NCI-H1694 treated with DMSO at 0.1 percent for 48 hours (cell line): Measurements from ENCODE around the gene RRP8.

Source experiments
- DNase-seq: peaks from one replicate; lab custom pipeline; 2025; lab: John Stamatoyannopoulos, UW

RRP8 gene

GRCh38 chr11:6599881-6600390, 3.5 kb downstream of the RRP8 start:
- no peak for DNase-seq

- DNase-seq = no peak
These were observed 4.0 kb downstream of the RRP8 start for GRCh38 chr11:6599449-6599848.

- DNase-seq = no peak
These were observed 4.9 kb downstream of the RRP8 start for GRCh38 chr11:6598555-6598954.

- DNase-seq = no peak
These were observed 7.1 kb downstream of the RRP8 start for GRCh38 chr11:6596239-6596877.

GRCh38 chr11:6594142-6594768, 9.2 kb downstream of the RRP8 start:
- no peak for DNase-seq

GRCh38 chr11:6588018-6588417, 15.4 kb downstream of the RRP8 start:
- no peak for DNase-seq

GRCh38 chr11:6587360-6587953, 16.0 kb downstream of the RRP8 start:
- no peak for DNase-seq

GRCh38 chr11:6586434-6587359, 16.7 kb downstream of the RRP8 start:
- no peak for DNase-seq

- no peak for DNase-seq
These were observed 18.9 kb downstream of the RRP8 start for GRCh38 chr11:6584528-6584927.

- no peak for DNase-seq
These were observed 19.8 kb downstream of the RRP8 start for GRCh38 chr11:6583584-6583983.

- no peak for DNase-seq
These were observed 23.7 kb downstream of the RRP8 start for GRCh38 chr11:6579681-6580080.

- DNase-seq = no peak
These were observed 25.3 kb downstream of the RRP8 start for GRCh38 chr11:6578134-6578533.

GRCh38 chr11:6576471-6577373, 26.7 kb downstream of the RRP8 start:
- peak; percentile 59 for DNase-seq

- no peak for DNase-seq
These were observed 28.4 kb downstream of the RRP8 start for GRCh38 chr11:6574816-6575715.

- DNase-seq = no peak
These were observed 31.2 kb downstream of the RRP8 start for GRCh38 chr11:6572215-6572614.

GRCh38 chr11:6571434-6572008, 31.9 kb downstream of the RRP8 start:
- no peak for DNase-seq

- DNase-seq = no peak
These were observed 32.6 kb downstream of the RRP8 start for GRCh38 chr11:6570691-6571427.

- DNase-seq = no peak
These were observed 33.7 kb downstream of the RRP8 start for GRCh38 chr11:6569706-6570105.
